Gastroesophageal sphincter (tissue), 4 donors: ENCODE measurements around the gene PDE11A. TPM values are rescaled to one million over a fixed set of nuclear protein-coding genes. Genes with fewer than 3 reads are reported as not detected.

ENCODE experiments used
- ATAC-seq: fragments of 150-250 bp; one replicate; pipeline ENCODE4 v1.9.1; 2016; ENCODE audit warnings: mild to moderate bottlenecking, moderate library complexity
- H3K27ac ChIP-seq, 4 donors: fragments of 200-600 bp; sonication (generic) in 3 of 4; 1 replicate in 3 of 4; 2 replicates in 1 of 4; pipeline ENCODE4 v1.5.1; 2016 to 2019
- H3K27me3 ChIP-seq: fragments of 200-600 bp; sonication (generic); one replicate; pipeline ENCODE4 v1.5.1; 2019
- H3K36me3 ChIP-seq, 2 donors: fragments of 200-600 bp; sonication (generic); one replicate each; pipeline ENCODE4 v1.5.1; 2019; ENCODE audit warnings: control low read depth in 1 of 2
- H3K4me1 ChIP-seq, 3 donors: fragments of 200-600 bp; sonication (generic); 1 replicate in 2 of 3; 2 replicates in 1 of 3; pipeline ENCODE4 v1.5.1; 2016 to 2019; ENCODE audit warnings: control low read depth in 2 of 3
- H3K4me3 ChIP-seq, 2 donors: fragments of 200-600 bp; sonication (generic); one replicate each; pipeline ENCODE4 v1.5.1; 2019; ENCODE audit warnings: mild to moderate bottlenecking in 1 of 2, moderate library complexity in 1 of 2
- H3K9me3 ChIP-seq, 3 donors: fragments of 200-600 bp; sonication (generic); one replicate each; pipeline ENCODE4 v1.5.1; 2017 to 2019; ENCODE audit warnings: control low read depth in 2 of 3
- CTCF ChIP-seq, 4 experiments: fragments of 200-600 bp in 2 of 4; fragments of 450-650 bp in 2 of 4; sonication (generic) in 1 of 4; IDR thresholded peaks; one replicate each; pipeline ENCODE4 v1.5.1; 2017 to 2019; ENCODE audit warnings: antibody characterized with exemption in 4 of 4, mild to moderate bottlenecking in 2 of 4, moderate library complexity in 2 of 4
- EP300 ChIP-seq: sonication (generic); formaldehyde crosslinking; IDR thresholded peaks from one replicate; pipeline ENCODE4 v1.6.1; 2017; ENCODE audit warnings: antibody characterized with exemption, mild to moderate bottlenecking
- POLR2A ChIP-seq, 2 donors: fragments of 450-650 bp; IDR thresholded peaks; one replicate each; pipeline ENCODE4 v1.6.1; 2017; ENCODE audit warnings: antibody characterized with exemption in 2 of 2, mild to moderate bottlenecking in 2 of 2, moderate library complexity in 1 of 2
- POLR2AphosphoS5 ChIP-seq: sonication (generic); formaldehyde crosslinking; IDR thresholded peaks from one replicate; pipeline ENCODE4 v1.6.1; 2017; ENCODE audit warnings: antibody characterized with exemption
- WGBS, 2 donors: methylation state at CpG; one replicate each; pipeline ENCODE4 v1.1.5; 2018; ENCODE audit warnings: low coverage in 1 of 2; 5-methylcytosine and 5-hydroxymethylcytosine counted together
- total RNA-seq, 4 donors: library from RNA; depleted of rRNA; stranded (reverse); fragments of >200 nt; gene quantifications; one replicate each; pipeline ENCODE4 v1.1.0, GENCODE V29; 2016

The PDE11A gene
- total RNA-seq, 4 donors from 2014 or later: 0.13 to 1.9 (median 0.16) TPM; not detected in 1

GRCh38 chr2:177709986-177710401 is 362.6 kb downstream of the PDE11A start:
- whole genome bisulfite sequencing, 2 donors: 46 to 68% methylated on average over 4 to 8 of the region's 8 CpGs
- H3K27ac ChIP-seq: no peak overlapping the region
- no peaks in the 10 kb centered on the region for H3K9me3 ChIP-seq
- H3K4me1 ChIP-seq: no peaks in the 10 kb centered on the region
- TF ChIP-seq EP300: no peak
- no peak for TF ChIP-seq POLR2A (IDR thresholded peaks at IDR 0.05)
- no peak for TF ChIP-seq CTCF (IDR thresholded peaks at IDR 0.05)
- no peak for TF ChIP-seq POLR2AphosphoS5
- no peak for ATAC-seq
- H3K4me3 ChIP-seq: no peak overlapping the region
- no peaks in the 10 kb centered on the region for H3K27me3 ChIP-seq
- H3K36me3 ChIP-seq: no peaks in the 10 kb centered on the region

GRCh38 chr2:177708660-177709444 is 363.7 kb downstream of the PDE11A start:
- TF ChIP-seq POLR2AphosphoS5 (no peak), EP300 (no peak), POLR2A (IDR thresholded peaks at IDR 0.05) (no peak), CTCF (IDR thresholded peaks at IDR 0.05) (no peak)
- H3K27ac ChIP-seq: no peak overlapping the region
- no peaks in the 10 kb centered on the region for H3K9me3 ChIP-seq
- H3K4me3 ChIP-seq: no peak overlapping the region
- no peaks in the 10 kb centered on the region for H3K36me3 ChIP-seq
- no peaks in the 10 kb centered on the region for H3K4me1 ChIP-seq
- no peak for ATAC-seq
- H3K27me3 ChIP-seq: no peaks in the 10 kb centered on the region
- WGBS, 2 donors: 30 to 32% methylated on average over 7 to 9 of the region's 9 CpGs

- no peak for TF ChIP-seq EP300
- no peak for TF ChIP-seq CTCF (IDR thresholded peaks at IDR 0.05)
- TF ChIP-seq POLR2A (IDR thresholded peaks at IDR 0.05): no peak
- no peak for TF ChIP-seq POLR2AphosphoS5
- no peaks in the 10 kb centered on the region for H3K27me3 ChIP-seq
- H3K27ac ChIP-seq: no peak overlapping the region
- H3K9me3 ChIP-seq: no peaks in the 10 kb centered on the region
- ATAC-seq: no peak
- H3K36me3 ChIP-seq: no peaks in the 10 kb centered on the region
- H3K4me1 ChIP-seq: no peaks in the 10 kb centered on the region
- no peak overlapping the region for H3K4me3 ChIP-seq
- 94 to 100% methylated on average over 2 of the region's 2 CpGs for WGBS, 2 donors
These were observed 364.5 kb downstream of the PDE11A start for GRCh38 chr2:177708106-177708505.

- no peak overlapping the region for H3K4me3 ChIP-seq
- H3K4me1 ChIP-seq: no peaks in the 10 kb centered on the region
- H3K36me3 ChIP-seq: no peaks in the 10 kb centered on the region
- H3K27ac ChIP-seq: no peak overlapping the region
- no peak for ATAC-seq
- TF ChIP-seq EP300 (no peak), POLR2AphosphoS5 (no peak), POLR2A (IDR thresholded peaks at IDR 0.05) (no peak), CTCF (IDR thresholded peaks at IDR 0.05) (no peak)
- H3K27me3 ChIP-seq: no peaks in the 10 kb centered on the region
- 63 to 100% methylated on average over 1 to 4 of the region's 4 CpGs for WGBS, 2 donors
- H3K9me3 ChIP-seq: no peaks in the 10 kb centered on the region
These were observed 366.9 kb downstream of the PDE11A start for GRCh38 chr2:177705511-177706173.

- H3K4me1 ChIP-seq: no peaks in the 10 kb centered on the region
- no peaks in the 10 kb centered on the region for H3K27me3 ChIP-seq
- no peaks in the 10 kb centered on the region for H3K9me3 ChIP-seq
- ATAC-seq: no peak
- no peak overlapping the region for H3K27ac ChIP-seq
- TF ChIP-seq POLR2A (IDR thresholded peaks at IDR 0.05): no peak
- no peak for TF ChIP-seq POLR2AphosphoS5
- no peak for TF ChIP-seq EP300
- no peak for TF ChIP-seq CTCF (IDR thresholded peaks at IDR 0.05)
- H3K4me3 ChIP-seq: no peak overlapping the region
- WGBS, 2 donors: 88% methylated on average over 1 of the region's 1 CpG
- H3K36me3 ChIP-seq: no peaks in the 10 kb centered on the region
These were observed 369.4 kb downstream of the PDE11A start for GRCh38 chr2:177703159-177703558.
